ENCODE results near the gene PREX1. TPM values are rescaled to one million over a fixed set of nuclear protein-coding genes. Genes with fewer than 3 reads are reported as not detected.

Gene PREX1
- total RNA-seq, 1 experiment from 2014 or later, result 3.3 TPM

GRCh38 chr20:48612335-48612734, 215.5 kb downstream of the PREX1 start:
- Histone ChIP-seq H3K36me3 (ENCODE audit: low read depth) (no peaks in the 10 kb centered on the region), H3K9me3 (ENCODE audit: insufficient read depth, low read depth) (no peaks in the 10 kb centered on the region), H3F3A (ENCODE audit: insufficient read depth, low read depth) (no peaks in the 10 kb centered on the region; the same call in 1 of the 2 replicates), H3K27me3 (ENCODE audit: insufficient read depth, low read depth) (no peaks in the 10 kb centered on the region), H2AFZ (no peak overlapping the region), H3K4me2 (no peak overlapping the region), H3K27ac (no peak overlapping the region), H4K20me1 (ENCODE audit: insufficient read depth) (no peaks in the 10 kb centered on the region), H3K4me3 (no peak overlapping the region), H3K4me1 (replicated peaks; ENCODE audit: insufficient read depth) (peaks cover 17% of the 10 kb centered on the region), H3K79me2 (ENCODE audit: low read depth) (no peaks in the 10 kb centered on the region), H3K9me2 (ENCODE audit: insufficient read depth) (no peaks in the 10 kb centered on the region)
- BruUV-seq (replicated peaks), result no TSS peak
- CTCF ChIA-PET, result no interaction called here
- TF ChIP-seq CTCF (conservative IDR thresholded peaks at IDR 0.05), result no peak
- TF ChIP-seq EZH2 (IDR thresholded peaks at IDR 0.05; ENCODE audit: low read depth), result no peak
- no peak for DNase-seq
- intact Hi-C loops (cut with micrococcal nuclease; ENCODE audit: unreplicated experiment), result no loop called here
- POLR2A ChIA-PET (ENCODE audit: unreplicated experiment), result no interaction called here

- Histone ChIP-seq H3K4me2 (no peak overlapping the region), H2AFZ (no peak overlapping the region), H3K36me3 (ENCODE audit: low read depth) (no peaks in the 10 kb centered on the region), H3K9me3 (ENCODE audit: insufficient read depth, low read depth) (no peaks in the 10 kb centered on the region), H3K79me2 (ENCODE audit: low read depth) (no peaks in the 10 kb centered on the region), H3K4me1 (replicated peaks; ENCODE audit: insufficient read depth) (peaks cover 17% of the 10 kb centered on the region), H3K4me3 (no peak overlapping the region), H3K27ac (no peak overlapping the region), H4K20me1 (ENCODE audit: insufficient read depth) (no peaks in the 10 kb centered on the region), H3F3A (ENCODE audit: insufficient read depth, low read depth) (no peaks in the 10 kb centered on the region; the same call in 1 of the 2 replicates), H3K9me2 (ENCODE audit: insufficient read depth) (no peaks in the 10 kb centered on the region), H3K27me3 (ENCODE audit: insufficient read depth, low read depth) (no peaks in the 10 kb centered on the region)
- intact Hi-C loops (cut with micrococcal nuclease; ENCODE audit: unreplicated experiment), result no loop called here
- no TSS peak for BruUV-seq (replicated peaks)
- ChIA-PET CTCF (no interaction called here), POLR2A (ENCODE audit: unreplicated experiment) (no interaction called here)
- DNase-seq, result no peak
- TF ChIP-seq EZH2 (IDR thresholded peaks at IDR 0.05; ENCODE audit: low read depth) (no peak), CTCF (conservative IDR thresholded peaks at IDR 0.05) (no peak)
Observed at GRCh38 chr20:48610996-48611395, 216.8 kb downstream of the PREX1 start.

- Histone ChIP-seq H3K27ac (no peak overlapping the region), H2AFZ (no peak overlapping the region), H4K20me1 (ENCODE audit: insufficient read depth) (no peaks in the 10 kb centered on the region), H3F3A (ENCODE audit: insufficient read depth, low read depth) (no peaks in the 10 kb centered on the region; the same call in 1 of the 2 replicates), H3K9me2 (ENCODE audit: insufficient read depth) (no peaks in the 10 kb centered on the region), H3K79me2 (ENCODE audit: low read depth) (no peaks in the 10 kb centered on the region), H3K36me3 (ENCODE audit: low read depth) (no peaks in the 10 kb centered on the region), H3K4me1 (replicated peaks; ENCODE audit: insufficient read depth) (peaks cover 9% of the 10 kb centered on the region), H3K4me3 (no peak overlapping the region), H3K4me2 (no peak overlapping the region), H3K9me3 (ENCODE audit: insufficient read depth, low read depth) (no peaks in the 10 kb centered on the region), H3K27me3 (ENCODE audit: insufficient read depth, low read depth) (no peaks in the 10 kb centered on the region)
- no TSS peak for BruUV-seq (replicated peaks)
- intact Hi-C loops (cut with micrococcal nuclease; ENCODE audit: unreplicated experiment), result no loop called here
- POLR2A ChIA-PET (ENCODE audit: unreplicated experiment), result no interaction called here
- no peak for TF ChIP-seq EZH2 (IDR thresholded peaks at IDR 0.05; ENCODE audit: low read depth)
- no peak for TF ChIP-seq CTCF (conservative IDR thresholded peaks at IDR 0.05)
- DNase-seq, result no peak
- CTCF ChIA-PET, result no interaction called here
Observed at GRCh38 chr20:48609491-48609978, 218.3 kb downstream of the PREX1 start.

All from PC-9 (cell line).